BJ (cell line): ENCODE data around the gene CEP131. TPM values are rescaled to one million over a fixed set of nuclear protein-coding genes. Genes with fewer than 3 reads are reported as not detected.

Experiments used
- CTCF ChIA-PET: fragments of 350-600 bp; formaldehyde crosslinking; extraction: SDS; loops from one replicate; lab custom pipeline; 2021; ENCODE audit warnings: antibody characterized with exemption, inconsistent platforms; lab: Yijun Ruan, JAX
- POLR2A ChIA-PET: fragments of 300-600 bp; sonication (Branson Sonifier 250); formaldehyde crosslinking; extraction: SDS; loops from one replicate; lab custom pipeline; 2021; ENCODE audit warnings: antibody characterized with exemption; lab: Charles Lee
- DNase-seq: peaks from one replicate; pipeline ENCODE4 v3.0.0-alpha.2; 2011; ENCODE audit warnings: low read depth
- H3K27me3 ChIP-seq: 2 replicates; pipeline ENCODE4 v1.6.0; 2011; ENCODE audit warnings: low read length; ENCODE audit not compliant: control insufficient read depth, insufficient read depth
- H3K36me3 ChIP-seq: 2 replicates; pipeline ENCODE4 v1.5.1; 2011; ENCODE audit warnings: low read length; ENCODE audit not compliant: control insufficient read depth, insufficient read depth
- H3K4me3 ChIP-seq: 2 replicates; pipeline ENCODE4 v1.5.1; 2011; ENCODE audit warnings: low read depth, mild to moderate bottlenecking, control low read depth, low read length
- CTCF ChIP-seq: IDR thresholded peaks from 2 replicates; pipeline ENCODE4 v1.5.1; 2011; ENCODE audit warnings: low read depth, mild to moderate bottlenecking, control low read depth, inconsistent platforms, low read length, moderate library complexity; ENCODE audit not compliant: insufficient read depth
- polyA plus RNA-seq: library from polyadenylated mRNA; depleted of rRNA; stranded (reverse); fragments of >200 nt; gene quantifications from 2 replicates; pipeline ENCODE4 v1.2.3, GENCODE V29; 2011

The CEP131 gene
- polyA plus RNA-seq, 1 experiment: 4.9 TPM

- TF ChIP-seq CTCF: no peak
- ChIA-PET POLR2A (no interaction called here), CTCF (no interaction called here)
- H3K36me3 ChIP-seq: no peaks in the 10 kb centered on the region; the same call in 1 of the 2 replicates
- H3K27me3 ChIP-seq: no peaks in the 10 kb centered on the region
- no peak overlapping the region for H3K4me3 ChIP-seq
- no peak for DNase-seq
Measured at GRCh38 chr17:81206657-81207056, 16.1 kb downstream of the CEP131 start.

- no peaks in the 10 kb centered on the region; the same call in 1 of the 2 replicates for H3K36me3 ChIP-seq
- ChIA-PET POLR2A (no interaction called here), CTCF (interaction anchor here (0.8 kb wide), 1 partner anchor 21 kb away, joined by 3 read pairs; no protein-coding TSS in a partner anchor)
- H3K27me3 ChIP-seq: no peaks in the 10 kb centered on the region
- H3K4me3 ChIP-seq: no peak overlapping the region
- no peak for DNase-seq
- TF ChIP-seq CTCF: no peak
Measured at GRCh38 chr17:81206166-81206565, 16.6 kb downstream of the CEP131 start.

DNA sequence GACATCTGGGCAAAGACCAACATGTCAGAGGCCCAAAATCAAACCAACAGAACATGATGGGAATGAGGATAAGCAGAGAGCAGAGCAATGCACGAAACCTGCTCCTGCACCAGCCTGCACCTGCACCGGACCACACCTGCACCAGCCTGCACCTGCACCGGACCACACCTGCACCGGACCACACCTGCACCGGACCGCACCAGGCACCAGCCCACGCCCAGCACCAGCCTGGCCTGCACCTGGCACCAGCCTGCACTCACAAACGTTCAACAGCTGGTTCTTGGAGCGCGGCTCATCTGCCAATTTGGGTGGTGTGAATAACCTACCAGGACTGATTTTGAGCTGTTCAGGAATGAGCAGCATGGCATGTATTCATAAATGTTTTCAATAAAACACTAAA, 18.2 kb downstream of the CEP131 start:
- H3K4me3 ChIP-seq: no peak overlapping the region
- no peaks in the 10 kb centered on the region; the same call in 1 of the 2 replicates for H3K36me3 ChIP-seq
- no peaks in the 10 kb centered on the region for H3K27me3 ChIP-seq
- CTCF ChIA-PET: interaction anchor here (1.6 kb wide), 1 partner anchor 62 kb away, joined by 5 read pairs; no protein-coding TSS in a partner anchor
- POLR2A ChIA-PET: no interaction called here
- DNase-seq: no peak
- no peak for TF ChIP-seq CTCF

DNA sequence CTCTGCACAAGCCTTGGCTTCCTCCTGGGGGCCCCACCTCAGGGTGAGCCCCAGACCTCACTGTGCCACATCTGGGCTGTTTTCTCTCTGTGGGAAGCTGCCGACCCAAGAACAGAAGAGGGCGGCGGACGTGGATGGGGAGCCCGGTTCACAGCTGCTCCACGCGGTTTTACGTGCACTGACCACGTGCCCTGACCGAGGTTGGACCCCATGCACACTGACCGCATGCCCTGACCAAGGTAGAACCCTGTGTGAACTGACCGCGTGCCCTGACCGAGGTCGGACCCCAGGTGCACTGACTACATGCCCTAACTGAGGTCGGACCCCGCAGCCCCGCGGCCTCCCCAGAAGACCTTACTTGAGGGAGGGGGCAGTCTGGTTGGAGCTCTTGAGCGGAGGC, 19.6 kb downstream of the CEP131 start:
- no peaks in the 10 kb centered on the region for H3K27me3 ChIP-seq
- H3K36me3 ChIP-seq: peaks cover under 1% of the 10 kb centered on the region
- ChIA-PET POLR2A (no interaction called here), CTCF (interaction anchor here (4.1 kb wide), 1 partner anchor 60 kb away, joined by 26 read pairs; no protein-coding TSS in a partner anchor)
- H3K4me3 ChIP-seq: no peak overlapping the region
- no peak for TF ChIP-seq CTCF
- DNase-seq: no peak

DNA sequence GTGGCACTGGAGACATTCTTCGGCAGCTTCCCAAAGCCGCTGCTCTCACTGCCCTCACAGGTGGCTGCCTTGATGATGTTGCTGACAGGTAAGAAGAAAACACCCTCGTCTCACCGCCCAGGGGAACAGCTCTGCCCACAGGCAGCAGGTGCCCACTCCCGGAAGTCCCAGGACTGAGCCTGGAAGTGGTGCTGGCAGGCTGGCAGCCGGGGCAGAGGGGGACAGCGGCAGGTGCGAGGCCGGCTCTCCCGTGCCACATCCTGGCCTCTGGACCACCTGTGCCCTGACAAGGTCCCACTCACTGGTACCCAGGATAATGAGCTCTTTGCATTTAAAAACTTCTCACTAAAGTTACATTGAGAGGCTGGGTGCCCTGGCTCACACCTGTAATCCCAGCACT, 20.4 kb downstream of the CEP131 start:
- TF ChIP-seq CTCF: no peak
- ChIA-PET CTCF (interaction anchor here (4.1 kb wide), 1 partner anchor 59 kb away, joined by 26 read pairs; no protein-coding TSS in a partner anchor), POLR2A (no interaction called here)
- Histone ChIP-seq H3K36me3 (peaks cover 1% of the 10 kb centered on the region), H3K27me3 (no peaks in the 10 kb centered on the region), H3K4me3 (no peak overlapping the region)
- no peak for DNase-seq
